Activated B cell treated with CpG ODN at 0.5 μM for 24 hours (primary cell): ENCODE data around the gene ZC3H12D. TPM values are rescaled to one million over a fixed set of nuclear protein-coding genes. Genes with fewer than 3 reads are reported as not detected.
A peak's percentile ranks its signal among the peaks of the same experiment; 100 is the strongest.

Experiments
- ATAC-seq: fragments of 200-7000 bp; cut with Tn5 transposase; one replicate; pipeline ENCODE4 v1.10.0; 2021; ENCODE audit warnings: low read depth, mild to moderate bottlenecking, moderate library complexity
- CTCF ChIA-PET: fragments of 350-600 bp; sonication (Branson Sonifier 250); formaldehyde crosslinking; loops from one replicate; lab custom pipeline; 2021; ENCODE audit warnings: antibody characterized with exemption; lab: Charles Lee
- POLR2A ChIA-PET: fragments of 350-600 bp; sonication (Branson Sonifier 250); formaldehyde crosslinking; loops from one replicate; lab custom pipeline; 2021; ENCODE audit warnings: antibody characterized with exemption; lab: Charles Lee
- DNase-seq: peaks from one replicate; pipeline ENCODE4 v3.0.0; 2022
- H3K27ac Mint-ChIP-seq: one replicate; pipeline ENCODE4 v1.8.0; 2020; ENCODE audit warnings: mixed read lengths
- H3K27me3 Mint-ChIP-seq: one replicate; pipeline ENCODE4 v1.8.0; 2021; ENCODE audit warnings: mixed read lengths
- H3K36me3 Mint-ChIP-seq: one replicate; pipeline ENCODE4 v1.8.0; 2021; ENCODE audit warnings: low read depth, mixed read lengths
- H3K4me1 Mint-ChIP-seq: one replicate; pipeline ENCODE4 v1.8.0; 2021; ENCODE audit warnings: mixed read lengths
- H3K4me3 Mint-ChIP-seq: one replicate; pipeline ENCODE4 v1.8.0; 2020; ENCODE audit warnings: mild to moderate bottlenecking, mixed read lengths
- H3K9me3 Mint-ChIP-seq: one replicate; pipeline ENCODE4 v1.8.0; 2020; ENCODE audit warnings: mixed read lengths
- intact Hi-C: fragments of 100-400 bp; cut with micrococcal nuclease; formaldehyde crosslinking; loops from one replicate; pipeline ENCODE4 v1.15.1; 2024
- total RNA-seq: library from RNA; stranded (reverse); gene quantifications from 2 replicates; pipeline ENCODE4 v1.2.3, GENCODE V29; 2022
- TF ChIP-seq, protein P1 (sequence below): fragments of 200-600 bp; IDR thresholded peaks from one replicate; pipeline ENCODE4 v1.8.0; 2022; ENCODE audit warnings: antibody characterized with exemption, mild to moderate bottlenecking

Gene ZC3H12D
- total RNA-seq, 1 donor from 2014 or later, result 225 TPM

- no peaks in the 10 kb centered on the region for H3K27me3 Mint-ChIP-seq
- DNase-seq (no peak), ATAC-seq (no peak)
- no peak overlapping the region for H3K4me3 Mint-ChIP-seq
- TF ChIP-seq, protein P1, sequence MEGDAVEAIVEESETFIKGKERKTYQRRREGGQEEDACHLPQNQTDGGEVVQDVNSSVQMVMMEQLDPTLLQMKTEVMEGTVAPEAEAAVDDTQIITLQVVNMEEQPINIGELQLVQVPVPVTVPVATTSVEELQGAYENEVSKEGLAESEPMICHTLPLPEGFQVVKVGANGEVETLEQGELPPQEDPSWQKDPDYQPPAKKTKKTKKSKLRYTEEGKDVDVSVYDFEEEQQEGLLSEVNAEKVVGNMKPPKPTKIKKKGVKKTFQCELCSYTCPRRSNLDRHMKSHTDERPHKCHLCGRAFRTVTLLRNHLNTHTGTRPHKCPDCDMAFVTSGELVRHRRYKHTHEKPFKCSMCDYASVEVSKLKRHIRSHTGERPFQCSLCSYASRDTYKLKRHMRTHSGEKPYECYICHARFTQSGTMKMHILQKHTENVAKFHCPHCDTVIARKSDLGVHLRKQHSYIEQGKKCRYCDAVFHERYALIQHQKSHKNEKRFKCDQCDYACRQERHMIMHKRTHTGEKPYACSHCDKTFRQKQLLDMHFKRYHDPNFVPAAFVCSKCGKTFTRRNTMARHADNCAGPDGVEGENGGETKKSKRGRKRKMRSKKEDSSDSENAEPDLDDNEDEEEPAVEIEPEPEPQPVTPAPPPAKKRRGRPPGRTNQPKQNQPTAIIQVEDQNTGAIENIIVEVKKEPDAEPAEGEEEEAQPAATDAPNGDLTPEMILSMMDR, result no peak
- H3K9me3 Mint-ChIP-seq, result no peaks in the 10 kb centered on the region
- peaks cover 52% of the 10 kb centered on the region for H3K36me3 Mint-ChIP-seq
- ChIA-PET CTCF (interaction anchor here (0.5 to 1.3 kb wide), 4 partner anchors 17 to 79 kb away, joined by 3 to 4 read pairs (median 3); no protein-coding TSS in a partner anchor), POLR2A (interaction anchor here (0.6 to 1.3 kb wide), 3 partner anchors 11 to 480 kb away, joined by 3 to 7 read pairs (median 3); no protein-coding TSS in a partner anchor)
- H3K27ac Mint-ChIP-seq, result peak overlapping the region; percentile 27
- peaks cover 18% of the 10 kb centered on the region for H3K4me1 Mint-ChIP-seq
- intact Hi-C loops, result loop anchor here (10.0 kb wide), 1 partner anchor 936 kb away; no protein-coding TSS in a partner anchor
Observed at GRCh38 chr6:149510793-149511512, 26.1 kb upstream of the ZC3H12D start.

- ATAC-seq, result no peak
- intact Hi-C loops, result no loop called here
- TF ChIP-seq, protein P1, result no peak
- H3K9me3 Mint-ChIP-seq, result no peaks in the 10 kb centered on the region
- H3K4me1 Mint-ChIP-seq, result peaks cover 16% of the 10 kb centered on the region
- H3K4me3 Mint-ChIP-seq, result no peak overlapping the region
- H3K27me3 Mint-ChIP-seq, result no peaks in the 10 kb centered on the region
- ChIA-PET CTCF (interaction anchor here (1.0 to 1.7 kb wide), 3 partner anchors 9 to 480 kb away, joined by 3 to 6 read pairs (median 3); no protein-coding TSS in a partner anchor), POLR2A (no interaction called here)
- H3K27ac Mint-ChIP-seq, result no peak overlapping the region
- H3K36me3 Mint-ChIP-seq, result peaks cover 59% of the 10 kb centered on the region
- DNase-seq, result no peak
Observed at GRCh38 chr6:149508485-149508884, 23.7 kb upstream of the ZC3H12D start.

GRCh38 chr6:149503872-149504271 lies 19.1 kb upstream of the ZC3H12D start:
- Mint-ChIP-seq H3K4me1 (peaks cover 31% of the 10 kb centered on the region), H3K9me3 (no peaks in the 10 kb centered on the region)
- POLR2A ChIA-PET, result interaction anchor here (0.5 to 2.0 kb wide), 5 partner anchors 9 to 61 kb away, joined by 3 to 14 read pairs (median 6); partner anchors contain the start of gene ZC3H12D

GRCh38 chr6:149503276-149503675 lies 18.5 kb upstream of the ZC3H12D start:
- no peak for ATAC-seq
- TF ChIP-seq, protein P1, result no peak
- Mint-ChIP-seq H3K27me3 (no peaks in the 10 kb centered on the region), H3K4me1 (peaks cover 31% of the 10 kb centered on the region), H3K9me3 (no peaks in the 10 kb centered on the region), H3K36me3 (peaks cover 40% of the 10 kb centered on the region), H3K4me3 (no peak overlapping the region), H3K27ac (peak overlapping the region; percentile 68)
- ChIA-PET POLR2A (interaction anchor here (0.5 to 2.0 kb wide), 9 partner anchors 8 to 232 kb away, joined by 3 to 14 read pairs (median 6); partner anchors contain the start of gene ZC3H12D), CTCF (interaction anchor here (0.8 to 1.4 kb wide), 4 partner anchors 11 to 71 kb away, joined by 3 to 7 read pairs (median 4); partner anchors contain the start of gene ZC3H12D)
- no peak for DNase-seq
- intact Hi-C loops, result no loop called here

More at GRCh38 chr6:149503872-149504271, 19.1 kb upstream of the ZC3H12D start:
- intact Hi-C loops, result no loop called here
- no peak overlapping the region for H3K4me3 Mint-ChIP-seq
- ATAC-seq, result no peak
- CTCF ChIA-PET, result interaction anchor here (0.8 to 2.1 kb wide), 3 partner anchors 13 to 72 kb away, joined by 3 to 7 read pairs (median 6); partner anchors contain the start of gene ZC3H12D
- no peak for DNase-seq
- H3K36me3 Mint-ChIP-seq, result peaks cover 43% of the 10 kb centered on the region
- TF ChIP-seq, protein P1, result no peak
- H3K27ac Mint-ChIP-seq, result peak overlapping the region; percentile 30
- no peaks in the 10 kb centered on the region for H3K27me3 Mint-ChIP-seq

DNA sequence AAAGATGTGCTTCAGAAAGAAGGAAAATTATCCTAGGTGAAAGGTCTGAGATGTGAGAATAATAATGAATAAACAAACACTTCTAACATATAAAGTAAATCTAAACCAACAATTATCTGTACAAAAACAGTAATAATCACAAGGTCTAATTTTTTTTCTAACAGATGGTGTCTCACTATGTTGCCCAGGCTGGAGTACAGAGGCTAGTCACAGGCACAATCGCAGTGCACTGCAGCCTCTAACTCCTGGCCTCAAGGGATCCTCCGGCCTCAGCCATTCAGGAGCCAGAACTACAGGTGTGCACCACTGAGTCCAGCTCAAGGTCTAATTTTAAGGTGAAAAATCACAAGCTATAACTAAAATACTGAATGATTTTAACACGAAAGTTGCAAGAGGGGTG lies 17.0 kb upstream of the ZC3H12D start:
- POLR2A ChIA-PET, result no interaction called here
- TF ChIP-seq, protein P1, result no peak
- Mint-ChIP-seq H3K9me3 (no peaks in the 10 kb centered on the region), H3K4me1 (peaks cover 36% of the 10 kb centered on the region), H3K27ac (peak overlapping the region; percentile 65), H3K36me3 (peaks cover 31% of the 10 kb centered on the region), H3K4me3 (no peak overlapping the region), H3K27me3 (no peaks in the 10 kb centered on the region)
- CTCF ChIA-PET, result no interaction called here
- intact Hi-C loops, result no loop called here
- DNase-seq (no peak), ATAC-seq (no peak)
